ENCODE measurements around the gene MED6. TPM values are rescaled to one million over a fixed set of nuclear protein-coding genes. Genes with fewer than 3 reads are reported as not detected.

Gene MED6
- polyA plus RNA-seq, 4 donors = 15.7 to 31.9 (median 21.4) TPM

DNA sequence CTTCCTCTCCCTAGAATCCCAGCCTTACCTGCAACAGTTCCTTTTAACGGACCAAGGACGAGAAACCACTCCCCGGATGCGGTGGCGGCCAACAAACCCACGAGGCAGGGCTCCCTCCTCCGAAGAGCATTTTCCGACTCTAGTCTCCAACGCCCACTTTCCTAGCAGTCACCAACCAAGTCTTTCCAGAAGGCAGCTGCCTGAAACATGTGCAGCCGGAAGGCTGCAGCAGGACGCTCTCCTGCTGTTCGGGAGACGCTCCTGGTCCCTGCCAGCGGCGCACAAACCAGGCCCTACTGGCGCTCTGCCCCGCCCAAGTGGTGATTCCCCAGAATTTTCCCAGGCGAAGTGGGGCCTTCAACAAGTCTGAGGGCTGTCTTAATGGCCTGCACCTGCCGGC lies 44.6 kb downstream of the MED6 start:
- FAIRE-seq (no peak), DNase-seq (peak; percentile 1 to 4)
- whole genome bisulfite sequencing, 3 donors = 40 to 62% (median 60%) methylated on average over 19 of the region's 19 CpGs
- Histone ChIP-seq H3K36me3 (ENCODE audit: control insufficient read depth in 3 of 3, insufficient read depth in 2 of 3, low read depth in 1 of 3, low read length in 3 of 3) (no peaks in the 10 kb centered on the region), H3K27me3 (ENCODE audit: control insufficient read depth in 3 of 3, insufficient read depth in 3 of 3, low read length in 3 of 3) (no peaks in the 10 kb centered on the region), H3K4me3 (ENCODE audit: low read depth in 1 of 3, low read length in 3 of 3) (no peak overlapping the region), H3K4me1 (ENCODE audit: control insufficient read depth in 3 of 3, insufficient read depth in 2 of 3, low read depth in 1 of 3, low read length in 2 of 3) (no peaks in the 10 kb centered on the region), H3K27ac (ENCODE audit: low read depth in 1 of 3, low read length in 2 of 3) (no peak overlapping the region), H3K9me3 (ENCODE audit: control insufficient read depth in 2 of 2, insufficient read depth in 1 of 2, low read depth in 1 of 2, low read length in 1 of 2) (no peaks in the 10 kb centered on the region)

DNA sequence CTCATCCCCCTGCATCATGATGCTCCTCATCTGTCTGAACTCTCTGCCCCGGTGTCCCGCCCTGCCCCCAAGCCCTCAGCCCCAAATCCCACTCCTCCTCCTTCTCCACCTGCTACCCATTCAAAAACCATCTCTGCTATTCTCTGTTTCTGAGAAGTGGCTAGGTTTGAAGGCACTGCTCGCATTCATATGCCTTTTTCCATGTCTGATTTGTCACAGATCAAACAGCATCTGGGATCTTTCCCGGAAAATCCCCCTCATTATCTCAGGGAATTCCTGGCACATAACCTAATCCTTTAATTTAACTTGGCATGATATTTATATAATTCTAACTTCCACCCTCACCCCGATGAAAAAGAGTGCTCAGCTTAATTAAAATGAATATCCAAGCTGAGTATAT lies 62.4 kb downstream of the MED6 start:
- FAIRE-seq (no peak), DNase-seq (no peak)
- Histone ChIP-seq H3K4me1 (ENCODE audit: control insufficient read depth in 3 of 3, insufficient read depth in 2 of 3, low read depth in 1 of 3, low read length in 2 of 3) (no peaks in the 10 kb centered on the region), H3K27ac (ENCODE audit: low read depth in 1 of 3, low read length in 2 of 3) (no peak overlapping the region), H3K36me3 (ENCODE audit: control insufficient read depth in 3 of 3, insufficient read depth in 2 of 3, low read depth in 1 of 3, low read length in 3 of 3) (no peaks in the 10 kb centered on the region), H3K27me3 (ENCODE audit: control insufficient read depth in 3 of 3, insufficient read depth in 3 of 3, low read length in 3 of 3) (no peaks in the 10 kb centered on the region), H3K4me3 (ENCODE audit: low read depth in 1 of 3, low read length in 3 of 3) (no peak overlapping the region), H3K9me3 (ENCODE audit: control insufficient read depth in 2 of 2, insufficient read depth in 1 of 2, low read depth in 1 of 2, low read length in 1 of 2) (peaks cover 0 to 14% of the 10 kb centered on the region in 2 donors)
- WGBS, 3 donors = 86 to 90% (median 89%) methylated on average over 5 of the region's 5 CpGs

DNA sequence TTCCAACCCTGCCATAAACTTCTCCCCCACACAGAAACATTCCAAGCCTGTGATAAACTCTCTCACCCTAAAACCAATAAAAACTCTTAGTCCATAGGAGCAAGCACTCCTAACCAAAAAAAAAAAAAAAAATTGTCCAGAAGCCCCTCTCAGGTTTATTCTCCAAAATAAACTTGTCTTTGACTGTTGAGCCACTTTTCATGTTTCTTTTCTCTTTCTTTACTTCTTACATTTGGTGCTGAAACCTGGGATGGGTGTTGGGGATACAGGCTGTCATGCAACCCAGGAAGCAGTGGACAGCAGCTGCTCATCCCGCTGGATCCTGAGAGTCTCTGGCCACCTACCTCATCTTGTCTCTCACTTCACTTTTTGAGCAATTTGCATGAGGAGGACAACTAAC lies 63.6 kb downstream of the MED6 start:
- Histone ChIP-seq H3K9me3 (ENCODE audit: control insufficient read depth in 2 of 2, insufficient read depth in 1 of 2, low read depth in 1 of 2, low read length in 1 of 2) (peaks cover 0 to 14% of the 10 kb centered on the region in 2 donors), H3K27ac (ENCODE audit: low read depth in 1 of 3, low read length in 2 of 3) (no peak overlapping the region), H3K4me1 (ENCODE audit: control insufficient read depth in 3 of 3, insufficient read depth in 2 of 3, low read depth in 1 of 3, low read length in 2 of 3) (no peaks in the 10 kb centered on the region), H3K27me3 (ENCODE audit: control insufficient read depth in 3 of 3, insufficient read depth in 3 of 3, low read length in 3 of 3) (no peaks in the 10 kb centered on the region), H3K36me3 (ENCODE audit: control insufficient read depth in 3 of 3, insufficient read depth in 2 of 3, low read depth in 1 of 3, low read length in 3 of 3) (no peaks in the 10 kb centered on the region), H3K4me3 (ENCODE audit: low read depth in 1 of 3, low read length in 3 of 3) (no peak overlapping the region)
- 44 to 96% (median 91%) methylated on average over 1 of the region's 1 CpG for WGBS, 3 donors
- no peak for FAIRE-seq
- DNase-seq = no peak

DNA sequence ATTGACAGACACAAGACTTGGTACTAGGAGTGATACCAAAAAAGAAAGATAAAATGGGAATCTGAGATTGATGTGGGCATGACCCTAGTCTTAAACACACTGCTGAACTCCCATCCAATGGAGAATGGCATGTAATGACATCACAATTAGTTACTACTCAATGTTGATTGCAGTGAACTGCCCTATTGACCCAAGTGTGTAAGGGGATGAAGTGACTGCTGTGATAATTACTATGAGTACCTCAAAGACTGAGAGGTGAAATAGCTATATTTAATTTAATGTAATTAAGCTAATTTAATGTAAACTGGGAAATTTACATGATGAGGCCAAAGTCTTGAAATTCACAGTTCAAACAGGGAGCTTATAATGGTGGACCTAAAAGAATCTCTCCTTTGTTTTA lies 65.6 kb downstream of the MED6 start, which contains the start of gene ADAM20:
Gene ADAM20, minus strand, starts transcription at position 101 of the 400 bp plus-strand sequence. CDS start 10,247 bp downstream, outside the sequence.
- Histone ChIP-seq H3K27ac (ENCODE audit: low read depth in 1 of 3, low read length in 2 of 3) (no peak within 1 kb of the TSS), H3K36me3 (ENCODE audit: control insufficient read depth in 3 of 3, insufficient read depth in 2 of 3, low read depth in 1 of 3, low read length in 3 of 3) (no peaks in the 10 kb centered on the region), H3K9me3 (ENCODE audit: control insufficient read depth in 2 of 2, insufficient read depth in 1 of 2, low read depth in 1 of 2, low read length in 1 of 2) (peaks cover 0 to 14% of the 10 kb centered on the region in 2 donors), H3K4me3 (ENCODE audit: low read depth in 1 of 3, low read length in 3 of 3) (no peak within 1 kb of the TSS), H3K27me3 (ENCODE audit: control insufficient read depth in 3 of 3, insufficient read depth in 3 of 3, low read length in 3 of 3) (no peaks in the 10 kb centered on the region), H3K4me1 (ENCODE audit: control insufficient read depth in 3 of 3, insufficient read depth in 2 of 3, low read depth in 1 of 3, low read length in 2 of 3) (no peaks in the 10 kb centered on the region)
- DNase-seq (no peak), FAIRE-seq (no peak)

Other genes with a start within 250 kb of the MED6 start
- gene COX16, start 241.0 kb downstream of the MED6 start, polyA plus RNA-seq = 10 to 100 TPM; 56.7 to 75.1 (median 72.1) TPM
- gene SYNJ2BP, start 183.6 kb downstream of the MED6 start, polyA plus RNA-seq = 10 to 100 TPM; 15.9 to 45.7 (median 21.9) TPM
- under 1 TPM in 2 of 4 donors, not detected in 2; 0.06 to 0.13 TPM for gene ADAM21, start 148.5 kb downstream of the MED6 start, polyA plus RNA-seq
- under 1 TPM in 2 of 4 donors, not detected in 2; 0.03 to 0.09 TPM for gene ADAM20, start 65.7 kb downstream of the MED6 start, polyA plus RNA-seq
- 1 to 10 TPM in 1 of 4 donors, under 1 TPM in 3; 0.22 to 2.0 (median 0.77) TPM for gene TTC9, start 41.3 kb upstream of the MED6 start, polyA plus RNA-seq
- 1 to 10 TPM in 3 of 4 donors, under 1 TPM in 1; 0.81 to 4.5 (median 2.6) TPM for gene MAP3K9, start 208.9 kb upstream of the MED6 start, polyA plus RNA-seq